K562 (cell line): ENCODE results near the gene PRR23E. TPM values are rescaled to one million over a fixed set of nuclear protein-coding genes. Genes with fewer than 3 reads are reported as not detected.

Experiments used
- ATAC-seq: fragments of 200-7000 bp; cut with Tn5 transposase; 3 replicates; pipeline ENCODE4 v1.9.1; 2020; ENCODE audit warnings: moderate library complexity
- BruUV-seq: library from RNA; stranded (reverse); fragments of 400-500 nt; replicated peaks from 2 replicates; lab custom pipeline; 2021; lab: Mats Ljungman, UMichigan
- CTCF ChIA-PET: fragments of 300-600 bp; formaldehyde crosslinking; extraction: SDS; loops from one replicate; lab custom pipeline; 2021; ENCODE audit warnings: low intra/inter-chr PET ratio; lab: Yijun Ruan, JAX
- POLR2A ChIA-PET: fragments of 300-600, 350-650 bp; sonication (Branson Sonifier 250); formaldehyde crosslinking; extraction: SDS; loops from one replicate; lab custom pipeline; 2021; ENCODE audit warnings: antibody characterized with exemption, inconsistent platforms; lab: Yijun Ruan, JAX
- DNase-seq, 4 experiments: peaks; one replicate each; pipeline versions ENCODE4 v3.0.0 to v3.0.0-alpha.2; 2011 to 2018; ENCODE audit warnings: low spot score in 3 of 4, mixed read lengths in 3 of 4; ENCODE audit errors: extremely low read depth in 1 of 4
- FAIRE-seq: peaks from 2 replicates; lab custom pipeline; 2011; peaks lifted over from hg19 to GRCh38; lab: Jason Lieb, UNC
- H2AFZ ChIP-seq: 2 replicates; pipeline ENCODE4 v1.6.0; 2011; ENCODE audit warnings: low read depth, low read length, control low read depth, inconsistent platforms
- H3K27ac ChIP-seq: fragments of 200-600 bp; 3 replicates; pipeline ENCODE4 v1.8.0; 2011; ENCODE audit warnings: low read depth, mild to moderate bottlenecking, control low read depth, inconsistent platforms, low read length, moderate library complexity, mixed read lengths; ENCODE audit errors: extremely low read depth
- H3K27me3 ChIP-seq, 2 experiments: fragments of 300-600 bp in 1 of 2; 2 replicates in 1 of 2; 3 replicates in 1 of 2; pipeline versions ENCODE4 v1.6.0 to v1.8.0; 2011; ENCODE audit warnings: inconsistent platforms in 2 of 2, low read length in 2 of 2, mild to moderate bottlenecking in 1 of 2, mixed read lengths in 1 of 2, moderate library complexity in 1 of 2; ENCODE audit not compliant: control insufficient read depth in 2 of 2, insufficient read depth in 2 of 2
- H3K36me3 ChIP-seq: fragments of 300-600 bp; 3 replicates; pipeline ENCODE4 v1.8.0; 2011; ENCODE audit warnings: mild to moderate bottlenecking, low read length, inconsistent platforms; ENCODE audit not compliant: control insufficient read depth, insufficient read depth
- H3K4me1 ChIP-seq, 2 experiments: fragments of 200-600 bp in 1 of 2; replicated peaks in 1 of 2; 2 replicates in 1 of 2; 3 replicates in 1 of 2; pipeline versions ENCODE4 v1.5.1 to v1.8.0; 2011; ENCODE audit warnings: inconsistent platforms in 2 of 2, low read length in 2 of 2, mild to moderate bottlenecking in 1 of 2, mixed read lengths in 1 of 2, moderate library complexity in 1 of 2; ENCODE audit not compliant: control insufficient read depth in 2 of 2, insufficient read depth in 2 of 2
- H3K4me2 ChIP-seq: 2 replicates; pipeline ENCODE4 v1.6.1; 2011; ENCODE audit warnings: low read length, control low read depth, inconsistent platforms, mixed read lengths; ENCODE audit not compliant: insufficient read depth
- H3K4me3 ChIP-seq: fragments of 200-600 bp; sonication (generic), shearing (Covaris generic); 2 replicates; pipeline ENCODE4 v1.5.1; 2016; ENCODE audit warnings: control low read depth, inconsistent platforms
- H3K79me2 ChIP-seq: fragments of 200-600 bp; 3 replicates; pipeline ENCODE4 v1.8.0; 2011; ENCODE audit warnings: low read length, inconsistent platforms; ENCODE audit not compliant: control insufficient read depth, insufficient read depth
- H3K9ac ChIP-seq, 2 experiments: 2 replicates each; pipeline versions ENCODE4 v1.6.0 to v1.6.1; 2011; ENCODE audit warnings: low read depth in 2 of 2, low read length in 2 of 2, control low read depth in 1 of 2, inconsistent platforms in 1 of 2, mild to moderate bottlenecking in 1 of 2, mixed read lengths in 1 of 2; ENCODE audit not compliant: insufficient read depth in 1 of 2
- H3K9me1 ChIP-seq: one replicate; pipeline ENCODE4 v1.6.0; 2011; ENCODE audit warnings: inconsistent platforms, mild to moderate bottlenecking, low read length, moderate library complexity; ENCODE audit not compliant: control insufficient read depth, insufficient read depth
- H3K9me3 ChIP-seq: replicated peaks from 2 replicates; pipeline ENCODE4 v1.5.1; 2011; ENCODE audit warnings: low read depth, low read length, inconsistent platforms; ENCODE audit not compliant: control insufficient read depth, insufficient read depth
- H4K20me1 ChIP-seq: replicated peaks from 2 replicates; pipeline ENCODE4 v1.6.1; 2011; ENCODE audit warnings: low read length, inconsistent platforms, mixed read lengths; ENCODE audit not compliant: control insufficient read depth, insufficient read depth
- CBX8 ChIP-seq: fragments of 200-600 bp; sonication (generic); IDR thresholded peaks from 2 replicates; pipeline ENCODE4 v1.6.1; 2012; ENCODE audit warnings: borderline replicate concordance, mixed run types, low read depth, mild to moderate bottlenecking, moderate library complexity, mixed read lengths, low read length, control low read depth, inconsistent platforms; ENCODE audit not compliant: poor library complexity, severe bottlenecking; ENCODE audit errors: extremely low read depth
- DEAF1 ChIP-seq: fragments of 450-650 bp; formaldehyde crosslinking; IDR thresholded peaks from 2 replicates; pipeline ENCODE4 v1.4.0; 2020; ENCODE audit warnings: mild to moderate bottlenecking, moderate library complexity
- EP300 ChIP-seq: IDR thresholded peaks from 2 replicates; pipeline ENCODE4 v1.6.1; 2012; ENCODE audit warnings: low read length, improper control_type of control experiment
- GATAD2B ChIP-seq: fragments of 450-650 bp; IDR thresholded peaks from 2 replicates; pipeline ENCODE4 v1.6.1; 2017; ENCODE audit warnings: mild to moderate bottlenecking, borderline replicate concordance
- HMGN3 ChIP-seq: IDR thresholded peaks from 2 replicates; pipeline ENCODE4 v1.6.1; 2011; ENCODE audit warnings: borderline replicate concordance, low read depth, mild to moderate bottlenecking, mixed read lengths, low read length; ENCODE audit not compliant: insufficient read length; ENCODE audit errors: extremely low read depth
- SMAD2 ChIP-seq: fragments of 150-350 bp; IDR thresholded peaks from 2 replicates; pipeline ENCODE4 v1.6.1; 2014; ENCODE audit warnings: low read depth, mild to moderate bottlenecking, low read length
- TOE1 ChIP-seq, 2 experiments: fragments of 450-650 bp in 1 of 2; sonication (generic) in 1 of 2; formaldehyde crosslinking in 1 of 2; IDR thresholded peaks; 2 replicates each; pipeline versions ENCODE4 v1.7.1 to v1.8.0; 2016 to 2022; ENCODE audit warnings: borderline replicate concordance in 2 of 2, mild to moderate bottlenecking in 2 of 2, antibody characterized with exemption in 1 of 2, inconsistent platforms in 1 of 2, low read depth in 1 of 2, missing genetic modification reagents in 1 of 2, moderate library complexity in 1 of 2
- ZFX ChIP-seq: sonication (generic); formaldehyde crosslinking; IDR thresholded peaks from 2 replicates; pipeline ENCODE4 v1.8.0; 2022; ENCODE audit warnings: mild to moderate bottlenecking, missing genetic modification reagents, moderate library complexity
- ZNF347 ChIP-seq: fragments of 450-650 bp; formaldehyde crosslinking; IDR thresholded peaks from 2 replicates; pipeline ENCODE4 v1.4.0; 2020; ENCODE audit warnings: low read depth, mild to moderate bottlenecking, moderate library complexity
- WGBS: fragments of 100-300 bp; shearing (Covaris generic); methylation state at CpG from one replicate; pipeline ENCODE4 v1.1.6; 2016; ENCODE audit warnings: low coverage, mixed read lengths; ENCODE audit not compliant: insufficient coverage; ENCODE audit errors: missing lambda C conversion rate; 5-methylcytosine and 5-hydroxymethylcytosine counted together
- in situ Hi-C: fragments of 300-500 bp; cut with MboI; formaldehyde crosslinking; loops from 4 replicates; pipeline ENCODE4 v1.15.0; 2018; ENCODE audit warnings: inconsistent platforms, mixed read lengths
- intact Hi-C: fragments of 100-400 bp; cut with micrococcal nuclease; formaldehyde crosslinking; loops from 2 replicates; pipeline ENCODE4 v1.14.2; 2022
- polyA plus RNA-seq, 8 experiments: library from polyadenylated mRNA; depleted of rRNA in 4 of 8; stranded (reverse) in 5 of 8; unstranded in 3 of 8; fragments of >200 nt; fragmentation: Nextera tagmentation in 2 of 8; fragmentation: Illumina TruSeq in 1 of 8; extraction: Ambion mirVana in 2 of 8; extraction: Trizol in 1 of 8; gene quantifications; 2 replicates each; pipeline versions ENCODE4 v1.2.1 to v1.2.3, GENCODE V29; 2011 to 2014; ENCODE audit warnings: inconsistent platforms in 1 of 8, missing spikeins in 1 of 8
- total RNA-seq, 7 experiments: library from RNA; depleted of rRNA in 6 of 7; stranded (reverse); fragments of >200 nt in 6 of 7; fragmentation: Illumina TruSeq in 2 of 7; extraction: Trizol in 2 of 7; gene quantifications; 2 replicates each; pipeline versions ENCODE4 v1.2.1 to v1.2.3, GENCODE V29; 2011 to 2021; ENCODE audit warnings: low replicate concordance in 1 of 7

PRR23E gene
- total and polyA plus RNA-seq, 9 of the 15 experiments (the other 6 are each of a cell fraction or from before 2014, with no cell fraction given) = not detected

GRCh38 chr3:127167315-127168043, 25.5 kb upstream of the PRR23E start (continued):
- TF ChIP-seq ZFX (CRISPR knock-in tag) = no peak
- TF ChIP-seq, all 486 proteins: peak for 0

GRCh38 chr3:127168271-127168670, 24.7 kb upstream of the PRR23E start:
- Histone ChIP-seq H2AFZ (no peak overlapping the region), H3K9me1 (no peaks in the 10 kb centered on the region), H3K36me3 (no peaks in the 10 kb centered on the region), H3K9ac (no peak overlapping the region), H3K4me1 (no peaks in the 10 kb centered on the region), H3K79me2 (no peaks in the 10 kb centered on the region), H3K9me3 (no peaks in the 10 kb centered on the region), H3K4me2 (no peak overlapping the region), H3K4me3 (no peak overlapping the region), H3K27ac (no peak overlapping the region), H3K27me3 (no peaks in the 10 kb centered on the region), H4K20me1 (no peaks in the 10 kb centered on the region)
- WGBS = 3% methylated on average over 5 of the region's 6 CpGs
- ChIA-PET CTCF (no interaction called here), POLR2A (no interaction called here)
- intact Hi-C loops = no loop called here
- FAIRE-seq = no peak
- TF ChIP-seq GATAD2B = no peak
- TF ChIP-seq HMGN3 = no peak
- no peak for TF ChIP-seq ZNF347
- no peak for TF ChIP-seq EP300
- no peak for TF ChIP-seq DEAF1 (CRISPR knock-in tag)
- no peak for TF ChIP-seq CBX8
- no peak for TF ChIP-seq SMAD2
- no peak for TF ChIP-seq TOE1 (IDR thresholded peaks at IDR 0.05; ENCODE audit: borderline replicate concordance)
- TF ChIP-seq TOE1 (CRISPR knock-in tag; IDR thresholded peaks at IDR 0.05; ENCODE audit: borderline replicate concordance, low read depth) = no peak
- no peak for ATAC-seq
- in situ Hi-C loops = no loop called here
- BruUV-seq = no TSS peak
- no peak for DNase-seq
